ENCODE data around the gene MB.

DNA sequence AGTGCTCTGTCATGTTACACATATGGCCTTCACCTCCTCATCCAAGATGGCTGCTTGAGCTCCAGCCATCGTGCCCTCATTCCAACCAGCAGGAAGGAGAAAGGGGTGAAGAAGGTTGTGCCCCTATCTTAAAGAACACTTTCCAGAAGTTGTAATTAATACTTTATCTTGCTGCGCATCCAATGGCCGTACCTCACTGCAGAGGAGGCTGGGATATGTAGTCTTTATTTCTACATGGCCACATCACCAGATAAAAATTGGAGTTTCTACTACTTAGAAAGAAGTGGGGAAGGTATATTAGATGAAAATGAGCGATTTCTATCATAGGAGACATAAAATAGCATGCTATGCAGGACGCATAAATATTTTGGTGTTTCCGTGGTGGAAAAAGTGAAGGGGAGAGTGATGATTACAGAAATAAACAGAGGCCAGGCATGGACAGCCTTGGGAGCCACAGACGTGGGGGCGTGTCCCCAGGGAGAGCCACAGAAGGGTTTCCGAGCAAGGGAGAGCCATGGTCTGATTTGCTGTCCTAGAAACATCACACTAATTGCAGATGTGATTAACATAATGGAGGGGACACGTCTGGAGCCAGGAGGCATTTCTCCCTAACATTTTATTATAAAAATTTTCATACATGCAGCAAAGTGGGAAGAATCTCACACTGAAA is 8.8 kb upstream of the MB start:
- TF ChIP-seq, protein P1, sequence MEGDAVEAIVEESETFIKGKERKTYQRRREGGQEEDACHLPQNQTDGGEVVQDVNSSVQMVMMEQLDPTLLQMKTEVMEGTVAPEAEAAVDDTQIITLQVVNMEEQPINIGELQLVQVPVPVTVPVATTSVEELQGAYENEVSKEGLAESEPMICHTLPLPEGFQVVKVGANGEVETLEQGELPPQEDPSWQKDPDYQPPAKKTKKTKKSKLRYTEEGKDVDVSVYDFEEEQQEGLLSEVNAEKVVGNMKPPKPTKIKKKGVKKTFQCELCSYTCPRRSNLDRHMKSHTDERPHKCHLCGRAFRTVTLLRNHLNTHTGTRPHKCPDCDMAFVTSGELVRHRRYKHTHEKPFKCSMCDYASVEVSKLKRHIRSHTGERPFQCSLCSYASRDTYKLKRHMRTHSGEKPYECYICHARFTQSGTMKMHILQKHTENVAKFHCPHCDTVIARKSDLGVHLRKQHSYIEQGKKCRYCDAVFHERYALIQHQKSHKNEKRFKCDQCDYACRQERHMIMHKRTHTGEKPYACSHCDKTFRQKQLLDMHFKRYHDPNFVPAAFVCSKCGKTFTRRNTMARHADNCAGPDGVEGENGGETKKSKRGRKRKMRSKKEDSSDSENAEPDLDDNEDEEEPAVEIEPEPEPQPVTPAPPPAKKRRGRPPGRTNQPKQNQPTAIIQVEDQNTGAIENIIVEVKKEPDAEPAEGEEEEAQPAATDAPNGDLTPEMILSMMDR (IDR thresholded peaks at IDR 0.05 in 4 of 5, conservative IDR thresholded peaks at IDR 0.05 in 1 of 5): no peak
- TF ChIP-seq POLR2A (IDR thresholded peaks at IDR 0.05): no peak
